GM18951 (cell line): Measurements from ENCODE around the gene CLIC5.
"Not testable (repeated sequence)": the region's sequence is repeated elsewhere in the genome, so short reads cannot be mapped to it uniquely, and the experiment has no call there.

ENCODE experiments used
- POLR2A ChIP-seq: IDR thresholded peaks from 4 replicates; pipeline ENCODE4 v1.6.1; 2011; ENCODE audit warnings: mild to moderate bottlenecking; ENCODE audit not compliant: insufficient read length, insufficient read depth; ENCODE audit errors: extremely low read depth
- in situ Hi-C: fragments of 300-500 bp; cut with MboI; formaldehyde crosslinking; loops from one replicate; pipeline ENCODE4 v1.12.0; 2022; ENCODE audit warnings: low sequenced_read_pairs, mixed read lengths, inconsistent platforms; ENCODE audit not compliant: unreplicated experiment

CLIC5 gene

GRCh38 chr6:45929421-45930361 is 86.0 kb downstream of the CLIC5 start:
- in situ Hi-C loops: no loop called here
- TF ChIP-seq POLR2A: no peak

- in situ Hi-C loops: no loop called here
- no peak for TF ChIP-seq POLR2A
These were observed 86.8 kb downstream of the CLIC5 start for GRCh38 chr6:45928721-45929305.

- in situ Hi-C loops: no loop called here
- no peak for TF ChIP-seq POLR2A
These were observed 88.0 kb downstream of the CLIC5 start for GRCh38 chr6:45927421-45928320.

- in situ Hi-C loops: not testable (repeated sequence)
These were observed 89.2 kb downstream of the CLIC5 start for GRCh38 chr6:45926423-45926822.

GRCh38 chr6:45924763-45925342 is 90.8 kb downstream of the CLIC5 start:
- no peak for TF ChIP-seq POLR2A
- in situ Hi-C loops: loop anchor here (25.0 kb wide), 2 partner anchors 1288 to 1438 kb away; no protein-coding TSS in a partner anchor

GRCh38 chr6:45923831-45924391 is 91.7 kb downstream of the CLIC5 start:
- TF ChIP-seq POLR2A: no peak
- in situ Hi-C loops: loop anchor here (25.0 kb wide), 2 partner anchors 1287 to 1437 kb away; no protein-coding TSS in a partner anchor

- in situ Hi-C loops: loop anchor here (25.0 kb wide), 2 partner anchors 1286 to 1436 kb away; no protein-coding TSS in a partner anchor
These were observed 92.8 kb downstream of the CLIC5 start for GRCh38 chr6:45922728-45923351.

GRCh38 chr6:45921691-45922281 is 93.9 kb downstream of the CLIC5 start:
- no peak for TF ChIP-seq POLR2A
- in situ Hi-C loops: loop anchor here (25.0 kb wide), 2 partner anchors 1284 to 1434 kb away; no protein-coding TSS in a partner anchor

More at GRCh38 chr6:45922728-45923351, 92.8 kb downstream of the CLIC5 start:
- no peak for TF ChIP-seq POLR2A

- no peak for TF ChIP-seq POLR2A
- in situ Hi-C loops: loop anchor here (25.0 kb wide), 2 partner anchors 1284 to 1434 kb away; no protein-coding TSS in a partner anchor
These were observed 94.7 kb downstream of the CLIC5 start for GRCh38 chr6:45920819-45921511.

GRCh38 chr6:45917439-45917838 is 98.2 kb downstream of the CLIC5 start:
- no peak for TF ChIP-seq POLR2A
- in situ Hi-C loops: loop anchor here (25.0 kb wide), 2 partner anchors 1280 to 1430 kb away; no protein-coding TSS in a partner anchor

- TF ChIP-seq POLR2A: no peak
- in situ Hi-C loops: loop anchor here (25.0 kb wide), 2 partner anchors 1279 to 1429 kb away; no protein-coding TSS in a partner anchor
These were observed 99.0 kb downstream of the CLIC5 start for GRCh38 chr6:45916692-45917091.
